Rectal smooth muscle tissue (tissue), 1 donor: ENCODE measurements around the gene MAP4K2.
"Not testable (repeated sequence)": the region's sequence is repeated elsewhere in the genome, so short reads cannot be mapped to it uniquely, and the experiment has no call there.

Source experiments
- H3K27ac ChIP-seq: one replicate; pipeline ENCODE4 v1.7.0; 2013; ENCODE audit warnings: low read depth, low read length, inconsistent platforms
- H3K27me3 ChIP-seq: one replicate; pipeline ENCODE4 v1.7.0; 2013; ENCODE audit warnings: low read length; ENCODE audit not compliant: control insufficient read depth, insufficient read depth
- H3K36me3 ChIP-seq: one replicate; pipeline ENCODE4 v1.7.0; 2013; ENCODE audit warnings: low read length; ENCODE audit not compliant: control insufficient read depth, insufficient read depth
- H3K4me1 ChIP-seq: one replicate; pipeline ENCODE4 v1.7.0; 2013; ENCODE audit warnings: low read length; ENCODE audit not compliant: control insufficient read depth, insufficient read depth
- H3K4me3 ChIP-seq: one replicate; pipeline ENCODE4 v1.7.0; 2013; ENCODE audit warnings: low read length
- H3K9ac ChIP-seq: one replicate; pipeline ENCODE4 v1.7.0; 2013; ENCODE audit warnings: low read length

Gene MAP4K2

GRCh38 chr11:64817476-64817875 lies 14.5 kb upstream of the MAP4K2 start:
- H3K9ac ChIP-seq: no peak overlapping the region
- H3K27ac ChIP-seq: no peak overlapping the region
- no peaks in the 10 kb centered on the region for H3K4me1 ChIP-seq
- H3K36me3 ChIP-seq: no peaks in the 10 kb centered on the region
- no peaks in the 10 kb centered on the region for H3K27me3 ChIP-seq
- no peak overlapping the region for H3K4me3 ChIP-seq

GRCh38 chr11:64815433-64815832 lies 12.4 kb upstream of the MAP4K2 start:
- not testable (repeated sequence) for H3K27me3 ChIP-seq, H3K4me1 ChIP-seq, H3K36me3 ChIP-seq, H3K9ac ChIP-seq, H3K4me3 ChIP-seq, H3K27ac ChIP-seq

GRCh38 chr11:64814712-64815187 lies 11.7 kb upstream of the MAP4K2 start:
- no peak overlapping the region for H3K27ac ChIP-seq
- H3K36me3 ChIP-seq: no peaks in the 10 kb centered on the region
- no peaks in the 10 kb centered on the region for H3K27me3 ChIP-seq
- H3K4me1 ChIP-seq: no peaks in the 10 kb centered on the region
- no peak overlapping the region for H3K9ac ChIP-seq
- no peak overlapping the region for H3K4me3 ChIP-seq

GRCh38 chr11:64813826-64814225 lies 10.8 kb upstream of the MAP4K2 start:
- Histone ChIP-seq H3K27ac (no peak overlapping the region), H3K4me1 (peaks cover 3% of the 10 kb centered on the region), H3K27me3 (no peaks in the 10 kb centered on the region), H3K9ac (no peak overlapping the region), H3K4me3 (no peak overlapping the region), H3K36me3 (no peaks in the 10 kb centered on the region)

GRCh38 chr11:64810891-64811272 lies 7.9 kb upstream of the MAP4K2 start:
- Histone ChIP-seq H3K9ac (no peak overlapping the region), H3K27ac (peak overlapping the region; percentile 34), H3K4me1 (peaks cover 3% of the 10 kb centered on the region), H3K4me3 (peak overlapping the region; percentile 82), H3K36me3 (no peaks in the 10 kb centered on the region), H3K27me3 (no peaks in the 10 kb centered on the region)

GRCh38 chr11:64810271-64810890 lies 7.4 kb upstream of the MAP4K2 start, which contains the start of gene MEN1:
Gene MEN1 (minus strand): TSS chr11:64810551. CDS start chr11:64810109, 442 bp downstream.
- Histone ChIP-seq H3K27me3 (no peaks in the 10 kb centered on the region), H3K27ac (peak within 1 kb of the TSS; percentile 34), H3K36me3 (no peaks in the 10 kb centered on the region), H3K4me1 (peaks cover 3% of the 10 kb centered on the region), H3K9ac (no peak within 1 kb of the TSS), H3K4me3 (peak within 1 kb of the TSS; percentile 82)

GRCh38 chr11:64809781-64810241 lies 6.8 kb upstream of the MAP4K2 start:
- H3K4me3 ChIP-seq: peak overlapping the region; percentile 82
- no peak overlapping the region for H3K27ac ChIP-seq
- H3K27me3 ChIP-seq: no peaks in the 10 kb centered on the region
- H3K36me3 ChIP-seq: no peaks in the 10 kb centered on the region
- no peak overlapping the region for H3K9ac ChIP-seq
- H3K4me1 ChIP-seq: peaks cover 3% of the 10 kb centered on the region

GRCh38 chr11:64805481-64805880 lies 2.5 kb upstream of the MAP4K2 start:
- peaks cover 7% of the 10 kb centered on the region for H3K4me1 ChIP-seq
- H3K36me3 ChIP-seq: no peaks in the 10 kb centered on the region
- no peak overlapping the region for H3K27ac ChIP-seq
- H3K9ac ChIP-seq: no peak overlapping the region
- H3K27me3 ChIP-seq: no peaks in the 10 kb centered on the region
- no peak overlapping the region for H3K4me3 ChIP-seq

- H3K27me3 ChIP-seq: no peaks in the 10 kb centered on the region
- H3K4me1 ChIP-seq: peaks cover 6% of the 10 kb centered on the region
- no peak overlapping the region for H3K4me3 ChIP-seq
- no peak overlapping the region for H3K9ac ChIP-seq
- H3K27ac ChIP-seq: no peak overlapping the region
- no peaks in the 10 kb centered on the region for H3K36me3 ChIP-seq
Observed at GRCh38 chr11:64804346-64805210, 1.6 kb upstream of the MAP4K2 start.

- Histone ChIP-seq H3K36me3 (no peaks in the 10 kb centered on the region), H3K4me3 (peak overlapping the region; percentile 69), H3K27ac (peak overlapping the region; percentile 68), H3K9ac (no peak overlapping the region), H3K4me1 (peaks cover 4% of the 10 kb centered on the region), H3K27me3 (no peaks in the 10 kb centered on the region)
Observed at GRCh38 chr11:64803846-64804345, 882 bp upstream of the MAP4K2 start.

GRCh38 chr11:64802370-64803157 lies 450 bp downstream of the MAP4K2 start:
- peaks cover 4% of the 10 kb centered on the region for H3K4me1 ChIP-seq
- H3K9ac ChIP-seq: peak overlapping the region; percentile 21
- no peaks in the 10 kb centered on the region for H3K36me3 ChIP-seq
- peak overlapping the region; percentile 59 for H3K27ac ChIP-seq
- H3K4me3 ChIP-seq: peak overlapping the region; percentile 62
- H3K27me3 ChIP-seq: no peaks in the 10 kb centered on the region
